CMK (cell line): ENCODE results near the gene IGF1R.
A peak's percentile ranks its signal among the peaks of the same experiment; 100 is the strongest.
"Not testable (repeated sequence)": the region's sequence is repeated elsewhere in the genome, so short reads cannot be mapped to it uniquely, and the experiment has no call there.

Experiments
- DNase-seq: peaks from one replicate; pipeline ENCODE4 v3.0.0-alpha.2; 2010; ENCODE audit warnings: low read depth

IGF1R gene

GRCh38 chr15:98647774-98648653 lies at the start of gene IGF1R:
IGF1R (plus strand) TSS chr15:98648539; CDS start chr15:98649582, 1,043 bp downstream.
- DNase-seq: peak; percentile 73

GRCh38 chr15:98599909-98600691 lies 48.2 kb upstream of the IGF1R start:
- DNase-seq: no peak

- DNase-seq: no peak
Observed at GRCh38 chr15:98604983-98605382, 43.4 kb upstream of the IGF1R start.

- no peak for DNase-seq
Observed at GRCh38 chr15:98609144-98609852, 39.0 kb upstream of the IGF1R start.

- DNase-seq: no peak
Observed at GRCh38 chr15:98610991-98611390, 37.3 kb upstream of the IGF1R start.

GRCh38 chr15:98611808-98612207 lies 36.5 kb upstream of the IGF1R start:
- DNase-seq: no peak

GRCh38 chr15:98612490-98613110 lies 35.7 kb upstream of the IGF1R start:
- no peak for DNase-seq

- DNase-seq: no peak
Observed at GRCh38 chr15:98614681-98615080, 33.7 kb upstream of the IGF1R start.

- no peak for DNase-seq
Observed at GRCh38 chr15:98616397-98616796, 31.9 kb upstream of the IGF1R start.

GRCh38 chr15:98617328-98617980 lies 30.9 kb upstream of the IGF1R start:
- no peak for DNase-seq

GRCh38 chr15:98618576-98618975 lies 29.8 kb upstream of the IGF1R start:
- not testable (repeated sequence) for DNase-seq

GRCh38 chr15:98620020-98620419 lies 28.3 kb upstream of the IGF1R start:
- DNase-seq: no peak

- DNase-seq: no peak
Observed at GRCh38 chr15:98621021-98621420, 27.3 kb upstream of the IGF1R start.

- no peak for DNase-seq
Observed at GRCh38 chr15:98625614-98626013, 22.7 kb upstream of the IGF1R start.

- DNase-seq: no peak
Observed at GRCh38 chr15:98626153-98626552, 22.2 kb upstream of the IGF1R start.

GRCh38 chr15:98628216-98628615 lies 20.1 kb upstream of the IGF1R start:
- DNase-seq: no peak

- DNase-seq: no peak
Observed at GRCh38 chr15:98635848-98636247, 12.5 kb upstream of the IGF1R start.

- no peak for DNase-seq
Observed at GRCh38 chr15:98643115-98643514, 5.2 kb upstream of the IGF1R start.

- no peak for DNase-seq
Observed at GRCh38 chr15:98646546-98647025, 1.8 kb upstream of the IGF1R start.

GRCh38 chr15:98647026-98647773 lies 1.1 kb upstream of the IGF1R start:
- DNase-seq: peak; percentile 79
